Neural crest cell (in vitro differentiated cells): ENCODE results near the gene SLC9A2. TPM values are rescaled to one million over a fixed set of nuclear protein-coding genes. Genes with fewer than 3 reads are reported as not detected.

Experiments
- DNase-seq: peaks from one replicate; pipeline ENCODE4 v3.0.0; 2021; ENCODE audit warnings: low read depth, mixed read lengths, low spot score
- H3K27ac Mint-ChIP-seq: one replicate; pipeline ENCODE4 v1.8.0; 2021; ENCODE audit warnings: mild to moderate bottlenecking, mixed read lengths; ENCODE audit not compliant: unreplicated experiment
- H3K27me3 Mint-ChIP-seq: 2 replicates; pipeline ENCODE4 v1.8.0; 2021; ENCODE audit warnings: low read depth, mild to moderate bottlenecking, mixed read lengths
- H3K36me3 Mint-ChIP-seq: 2 replicates; pipeline ENCODE4 v1.8.0; 2021; ENCODE audit warnings: low read depth, mild to moderate bottlenecking, mixed read lengths
- H3K4me1 Mint-ChIP-seq: 2 replicates; pipeline ENCODE4 v1.8.0; 2021; ENCODE audit warnings: mixed read lengths
- H3K4me3 Mint-ChIP-seq: one replicate; pipeline ENCODE4 v1.8.0; 2021; ENCODE audit warnings: mild to moderate bottlenecking, mixed read lengths
- H3K9me3 Mint-ChIP-seq: 2 replicates; pipeline ENCODE4 v1.8.0; 2021; ENCODE audit warnings: mixed read lengths
- total RNA-seq: library from RNA; stranded (reverse); gene quantifications from 2 replicates; pipeline ENCODE4 v1.2.1, GENCODE V29; 2021
- TF ChIP-seq, protein P1 (sequence below): fragments of 200-600 bp; sonication (generic); conservative IDR thresholded peaks from 2 replicates; pipeline ENCODE4 v1.5.0; 2021; ENCODE audit warnings: antibody characterized with exemption, mild to moderate bottlenecking

SLC9A2 gene
- total RNA-seq, 1 donor from 2014 or later, result 0.09 TPM

DNA sequence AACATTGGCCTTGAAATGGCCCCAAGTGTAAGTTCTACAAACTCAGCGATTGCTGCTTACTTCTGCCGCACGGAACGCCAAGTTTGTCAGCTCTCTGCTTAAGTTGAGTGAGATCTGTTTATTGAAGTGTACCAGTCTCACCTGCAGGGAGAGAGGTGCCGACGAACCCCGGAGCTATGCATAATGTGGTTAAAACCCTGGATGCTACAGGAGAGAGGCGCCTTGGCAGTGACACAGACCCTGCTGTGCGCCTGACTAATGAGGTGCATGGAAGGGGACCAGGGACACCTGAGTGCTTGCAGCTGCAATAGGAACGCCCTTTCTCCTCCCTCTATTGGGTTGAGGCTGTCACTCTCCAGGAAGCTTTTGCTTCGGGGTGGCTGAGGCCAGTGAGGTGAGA is 979 bp downstream of the SLC9A2 start:
- Mint-ChIP-seq H3K4me3 (peak overlapping the region; percentile 69), H3K4me1 (peaks cover 12% of the 10 kb centered on the region), H3K9me3 (no peaks in the 10 kb centered on the region), H3K27ac (no peak overlapping the region), H3K27me3 (peaks cover 86% of the 10 kb centered on the region), H3K36me3 (no peaks in the 10 kb centered on the region)
- TF ChIP-seq, protein P1, sequence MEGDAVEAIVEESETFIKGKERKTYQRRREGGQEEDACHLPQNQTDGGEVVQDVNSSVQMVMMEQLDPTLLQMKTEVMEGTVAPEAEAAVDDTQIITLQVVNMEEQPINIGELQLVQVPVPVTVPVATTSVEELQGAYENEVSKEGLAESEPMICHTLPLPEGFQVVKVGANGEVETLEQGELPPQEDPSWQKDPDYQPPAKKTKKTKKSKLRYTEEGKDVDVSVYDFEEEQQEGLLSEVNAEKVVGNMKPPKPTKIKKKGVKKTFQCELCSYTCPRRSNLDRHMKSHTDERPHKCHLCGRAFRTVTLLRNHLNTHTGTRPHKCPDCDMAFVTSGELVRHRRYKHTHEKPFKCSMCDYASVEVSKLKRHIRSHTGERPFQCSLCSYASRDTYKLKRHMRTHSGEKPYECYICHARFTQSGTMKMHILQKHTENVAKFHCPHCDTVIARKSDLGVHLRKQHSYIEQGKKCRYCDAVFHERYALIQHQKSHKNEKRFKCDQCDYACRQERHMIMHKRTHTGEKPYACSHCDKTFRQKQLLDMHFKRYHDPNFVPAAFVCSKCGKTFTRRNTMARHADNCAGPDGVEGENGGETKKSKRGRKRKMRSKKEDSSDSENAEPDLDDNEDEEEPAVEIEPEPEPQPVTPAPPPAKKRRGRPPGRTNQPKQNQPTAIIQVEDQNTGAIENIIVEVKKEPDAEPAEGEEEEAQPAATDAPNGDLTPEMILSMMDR, result no peak
- no peak for DNase-seq

DNA sequence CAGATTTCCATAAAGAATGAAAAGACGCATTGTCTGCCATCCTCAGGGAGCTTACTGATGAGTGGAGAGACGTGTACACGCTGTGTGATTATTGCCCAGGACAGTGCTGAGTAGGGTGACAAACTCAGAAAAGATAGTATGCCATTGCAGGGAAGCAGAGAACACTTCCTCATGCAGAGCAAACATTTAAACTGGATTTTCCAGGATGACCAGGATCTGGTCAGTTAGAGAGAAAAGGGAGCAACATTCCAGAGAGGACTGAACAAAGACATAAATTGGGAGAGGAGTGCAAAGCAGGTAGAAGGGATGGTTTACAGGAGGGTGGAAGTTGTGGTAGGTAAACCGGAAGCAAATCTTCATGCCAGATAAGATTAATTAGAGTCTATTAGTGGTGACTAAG is 2.3 kb downstream of the SLC9A2 start:
- TF ChIP-seq, protein P1, result no peak
- Mint-ChIP-seq H3K27ac (no peak overlapping the region), H3K36me3 (no peaks in the 10 kb centered on the region), H3K4me1 (peaks cover 12% of the 10 kb centered on the region), H3K9me3 (no peaks in the 10 kb centered on the region), H3K4me3 (no peak overlapping the region), H3K27me3 (peaks cover 78% of the 10 kb centered on the region)
- no peak for DNase-seq

DNA sequence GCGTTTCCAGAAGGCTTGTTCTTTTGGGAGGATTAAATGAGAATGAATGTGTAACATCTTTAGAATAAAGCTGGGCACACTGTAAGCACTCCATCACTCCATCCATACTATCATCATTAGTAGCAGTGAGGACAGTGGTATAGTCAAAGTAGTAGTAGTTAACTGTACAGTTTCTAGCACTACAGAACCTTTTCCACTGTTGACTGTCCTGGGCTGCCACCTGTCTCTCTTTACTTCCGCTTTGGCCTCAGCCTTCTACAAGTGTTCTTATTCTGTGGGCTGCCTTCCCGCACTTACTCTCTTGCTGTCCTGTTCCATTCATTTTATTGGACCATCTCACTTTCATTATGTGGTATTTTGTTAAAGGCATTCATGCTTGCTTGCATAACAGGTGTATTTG is 3.3 kb downstream of the SLC9A2 start:
- Mint-ChIP-seq H3K4me3 (no peak overlapping the region), H3K27ac (no peak overlapping the region), H3K9me3 (no peaks in the 10 kb centered on the region), H3K27me3 (peaks cover 75% of the 10 kb centered on the region), H3K4me1 (peaks cover 12% of the 10 kb centered on the region), H3K36me3 (no peaks in the 10 kb centered on the region)
- TF ChIP-seq, protein P1, result no peak
- DNase-seq, result no peak

DNA sequence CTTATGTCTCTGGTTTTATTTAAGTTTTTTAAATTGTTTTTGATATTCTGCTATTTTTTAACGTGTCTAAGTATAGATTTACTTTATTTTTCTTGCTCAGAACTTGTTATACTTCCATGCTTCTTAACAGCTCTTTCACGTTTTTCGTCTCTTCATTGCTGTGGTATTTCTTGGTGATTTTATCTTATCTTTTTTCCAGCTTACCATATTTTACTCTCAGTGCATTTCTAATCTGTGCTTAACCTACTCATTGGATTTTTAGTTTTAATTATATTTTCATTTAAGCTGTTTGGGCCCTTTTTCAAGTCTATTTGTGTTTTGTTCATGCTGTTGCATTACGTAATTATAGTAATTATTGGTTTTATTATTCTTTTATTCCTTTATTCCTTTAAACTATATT is 11.1 kb downstream of the SLC9A2 start:
- Mint-ChIP-seq H3K4me3 (no peak overlapping the region), H3K27me3 (peaks cover 10% of the 10 kb centered on the region), H3K27ac (no peak overlapping the region), H3K9me3 (no peaks in the 10 kb centered on the region), H3K4me1 (no peaks in the 10 kb centered on the region), H3K36me3 (no peaks in the 10 kb centered on the region)
- no peak for DNase-seq
- TF ChIP-seq, protein P1, result no peak

DNA sequence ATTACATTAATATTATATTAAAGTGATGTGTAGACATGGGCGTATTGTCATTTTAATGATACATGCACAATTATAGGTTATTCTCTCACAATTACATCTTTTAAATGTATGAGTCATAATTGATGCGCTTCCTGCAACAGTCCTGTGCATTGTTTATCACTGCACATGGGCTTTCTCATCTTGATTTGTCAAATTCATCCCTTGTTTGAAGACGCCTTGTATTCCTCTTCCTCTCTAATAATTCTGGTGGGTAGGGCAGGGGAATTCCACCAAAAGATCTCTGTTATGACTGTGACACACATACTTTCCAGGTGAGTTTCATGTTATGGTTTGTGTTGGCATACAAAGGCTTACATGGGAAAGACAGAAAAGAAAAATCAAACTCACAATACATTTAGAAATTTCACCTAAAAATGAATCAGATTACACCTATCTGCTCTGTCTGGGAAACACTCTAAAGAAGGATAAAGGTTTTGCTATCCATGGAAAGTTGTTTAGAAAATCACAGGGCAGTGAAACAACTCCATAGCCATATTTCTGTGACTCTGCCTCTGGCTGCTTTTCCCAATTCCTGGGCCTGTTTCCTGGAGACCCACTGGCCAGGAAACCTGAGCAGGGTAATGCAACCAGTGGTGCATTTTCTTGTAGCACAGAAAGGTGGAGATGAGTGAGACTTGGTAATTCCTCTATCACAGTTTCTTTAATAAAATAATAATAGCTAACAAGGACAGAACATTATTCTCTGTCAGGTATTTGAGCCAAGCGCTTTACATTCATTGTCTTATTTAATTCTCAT is 13.2 kb downstream of the SLC9A2 start:
- no peaks in the 10 kb centered on the region for H3K9me3 Mint-ChIP-seq
- TF ChIP-seq, protein P1, result no peak
- no peak overlapping the region for H3K4me3 Mint-ChIP-seq
- no peak overlapping the region for H3K27ac Mint-ChIP-seq
- no peaks in the 10 kb centered on the region for H3K4me1 Mint-ChIP-seq
- no peaks in the 10 kb centered on the region for H3K27me3 Mint-ChIP-seq
- H3K36me3 Mint-ChIP-seq, result no peaks in the 10 kb centered on the region
- no peak for DNase-seq
